ENCODE results near the gene ARHGAP18. TPM values are rescaled to one million over a fixed set of nuclear protein-coding genes. Genes with fewer than 3 reads are reported as not detected.

Gene ARHGAP18
- total RNA-seq, 1 donor, result 65.8 TPM

DNA sequence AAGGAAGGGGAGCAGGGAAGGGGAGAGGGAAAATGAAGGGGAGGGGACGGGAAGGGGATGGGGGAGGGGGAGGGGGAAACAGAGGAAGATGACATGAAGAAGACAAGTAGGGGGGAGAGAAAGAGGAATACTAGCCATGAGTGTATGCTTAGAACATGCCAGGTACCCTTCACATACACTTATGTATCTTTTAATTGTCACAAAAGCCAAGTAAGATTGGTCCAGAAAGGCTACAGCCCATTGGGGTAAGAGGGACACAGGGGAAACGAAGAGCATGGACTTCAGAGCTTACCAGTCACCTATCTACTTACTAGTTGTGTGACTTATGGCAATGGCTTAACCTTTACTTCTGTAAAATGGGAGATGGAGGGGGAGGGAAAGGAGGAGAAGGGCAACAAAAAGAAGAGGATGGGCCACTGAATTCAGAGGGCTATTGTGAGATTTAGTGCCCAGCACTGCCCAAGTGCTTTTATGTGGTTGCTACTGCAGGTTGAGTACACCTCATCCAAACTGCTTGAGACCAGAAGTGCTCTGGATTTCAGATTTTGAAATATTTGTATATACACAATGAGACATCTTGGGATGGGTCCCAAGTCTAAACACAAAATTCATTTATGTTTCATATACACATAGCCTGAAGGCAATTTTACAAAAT, 90.3 kb downstream of the ARHGAP18 start:
- no peak overlapping the region for H3K4me3 ChIP-seq (ENCODE audit: low read depth, low read length)
- TF ChIP-seq, protein P1, sequence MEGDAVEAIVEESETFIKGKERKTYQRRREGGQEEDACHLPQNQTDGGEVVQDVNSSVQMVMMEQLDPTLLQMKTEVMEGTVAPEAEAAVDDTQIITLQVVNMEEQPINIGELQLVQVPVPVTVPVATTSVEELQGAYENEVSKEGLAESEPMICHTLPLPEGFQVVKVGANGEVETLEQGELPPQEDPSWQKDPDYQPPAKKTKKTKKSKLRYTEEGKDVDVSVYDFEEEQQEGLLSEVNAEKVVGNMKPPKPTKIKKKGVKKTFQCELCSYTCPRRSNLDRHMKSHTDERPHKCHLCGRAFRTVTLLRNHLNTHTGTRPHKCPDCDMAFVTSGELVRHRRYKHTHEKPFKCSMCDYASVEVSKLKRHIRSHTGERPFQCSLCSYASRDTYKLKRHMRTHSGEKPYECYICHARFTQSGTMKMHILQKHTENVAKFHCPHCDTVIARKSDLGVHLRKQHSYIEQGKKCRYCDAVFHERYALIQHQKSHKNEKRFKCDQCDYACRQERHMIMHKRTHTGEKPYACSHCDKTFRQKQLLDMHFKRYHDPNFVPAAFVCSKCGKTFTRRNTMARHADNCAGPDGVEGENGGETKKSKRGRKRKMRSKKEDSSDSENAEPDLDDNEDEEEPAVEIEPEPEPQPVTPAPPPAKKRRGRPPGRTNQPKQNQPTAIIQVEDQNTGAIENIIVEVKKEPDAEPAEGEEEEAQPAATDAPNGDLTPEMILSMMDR (IDR thresholded peaks at IDR 0.05; ENCODE audit: insufficient read depth, low read length), result no peak
- no peak for DNase-seq (ENCODE audit: low read depth)

DNA sequence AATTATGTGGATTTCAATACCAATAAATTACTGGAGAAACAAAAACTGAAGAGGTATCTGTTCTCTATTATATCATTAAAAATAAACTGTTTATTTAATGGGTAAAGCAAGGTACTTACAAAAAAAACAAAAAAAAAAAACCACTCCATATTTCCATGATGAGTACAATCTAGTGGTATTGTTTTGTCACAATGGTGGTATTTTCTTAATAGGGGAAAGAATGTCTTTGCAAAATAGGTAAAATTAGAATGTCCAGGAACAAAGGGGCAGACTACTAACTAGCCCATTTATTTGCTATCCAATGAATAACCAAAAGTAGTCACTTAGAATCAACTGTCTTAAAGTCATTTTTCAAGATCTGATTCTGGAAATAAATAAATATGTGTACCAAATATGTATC, 92.0 kb downstream of the ARHGAP18 start:
- TF ChIP-seq, protein P1 (IDR thresholded peaks at IDR 0.05; ENCODE audit: insufficient read depth, low read length), result no peak
- peak; percentile 49 for DNase-seq (ENCODE audit: low read depth)

DNA sequence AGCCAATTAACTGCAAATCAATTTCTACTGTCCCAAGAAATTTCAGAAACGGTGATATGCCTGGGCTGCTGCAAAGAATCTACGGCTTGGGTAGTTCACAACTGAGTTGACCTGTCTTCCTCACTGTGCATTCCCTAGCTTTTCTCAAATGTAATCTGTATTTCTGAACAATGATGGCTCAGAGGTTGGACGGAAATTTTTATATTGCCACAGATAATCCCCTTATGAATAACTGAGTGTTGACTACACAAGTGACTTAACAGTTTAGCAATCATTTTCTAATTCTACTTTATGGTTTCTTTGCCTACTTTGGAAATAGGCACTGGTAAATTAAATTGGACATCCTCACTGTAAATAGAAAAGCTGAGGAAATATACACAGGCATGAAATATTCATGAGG, 94.5 kb downstream of the ARHGAP18 start:
- TF ChIP-seq, protein P1 (IDR thresholded peaks at IDR 0.05; ENCODE audit: insufficient read depth, low read length), result no peak
- DNase-seq (ENCODE audit: low read depth), result no peak
- no peak overlapping the region for H3K4me3 ChIP-seq (ENCODE audit: low read depth, low read length)

More for the DNA sequence above, 92.0 kb downstream of the ARHGAP18 start:
- no peak overlapping the region for H3K4me3 ChIP-seq (ENCODE audit: low read depth, low read length)

DNA sequence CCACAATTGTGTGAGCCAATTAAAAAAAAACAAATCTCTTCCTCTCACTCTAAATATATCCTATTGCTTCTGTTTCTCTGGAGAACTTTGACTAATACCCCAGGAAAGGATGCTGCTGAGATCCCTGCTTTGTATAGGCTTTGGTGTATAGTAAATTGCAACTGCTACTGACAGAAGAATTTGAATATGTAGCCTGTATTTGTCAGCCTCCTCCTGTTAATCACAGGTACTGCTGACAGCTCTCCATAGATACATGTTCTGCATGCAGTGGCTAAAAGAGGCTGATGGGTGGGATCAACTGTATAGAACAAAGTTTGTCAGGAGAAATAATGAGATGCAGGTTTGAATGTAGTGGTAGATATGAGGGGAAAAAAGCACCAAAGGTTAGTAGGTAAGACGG, 95.0 kb downstream of the ARHGAP18 start:
- H3K4me3 ChIP-seq (ENCODE audit: low read depth, low read length), result no peak overlapping the region
- TF ChIP-seq, protein P1 (IDR thresholded peaks at IDR 0.05; ENCODE audit: insufficient read depth, low read length), result no peak
- DNase-seq (ENCODE audit: low read depth), result no peak

DNA sequence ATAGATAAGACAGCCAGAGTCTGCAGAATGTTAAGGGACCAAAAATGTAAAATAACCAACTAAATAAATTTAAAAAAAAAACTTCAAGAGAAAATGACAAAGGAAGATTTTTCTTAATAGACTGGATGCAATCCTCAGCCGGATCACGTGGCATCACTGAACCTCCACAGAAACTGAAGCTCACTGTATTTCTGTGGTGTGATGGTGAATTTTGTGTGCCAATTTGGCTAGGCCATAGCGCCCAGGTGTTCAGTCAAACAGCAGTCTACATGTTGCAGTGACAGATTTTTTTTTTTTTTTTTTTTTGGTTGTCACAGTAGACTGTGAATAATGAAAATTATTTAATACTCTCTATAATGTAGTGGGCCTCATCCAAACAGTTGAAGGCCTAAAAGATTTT, 95.5 kb downstream of the ARHGAP18 start:
- no peak for DNase-seq (ENCODE audit: low read depth)
- H3K4me3 ChIP-seq (ENCODE audit: low read depth, low read length), result no peak overlapping the region
- TF ChIP-seq, protein P1 (IDR thresholded peaks at IDR 0.05; ENCODE audit: insufficient read depth, low read length), result no peak

DNA sequence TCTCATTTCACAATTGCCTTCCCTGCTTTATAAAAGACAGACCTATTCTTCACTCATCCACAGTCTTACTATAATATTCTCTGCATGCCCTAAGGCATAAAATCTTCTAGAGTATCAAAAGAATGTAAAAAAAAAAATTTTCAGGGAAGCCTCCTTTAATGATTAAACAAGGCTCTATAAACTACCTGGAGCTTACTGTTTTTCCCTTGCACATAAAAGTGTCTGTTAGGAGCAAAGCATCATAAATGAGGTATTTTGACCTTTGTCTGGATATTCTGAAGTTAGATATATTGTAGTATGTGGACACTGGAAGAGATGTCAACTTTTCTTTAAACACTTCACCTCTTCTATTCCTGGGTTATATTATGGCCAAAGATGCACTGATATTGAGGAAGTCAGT, 97.5 kb downstream of the ARHGAP18 start:
- TF ChIP-seq, protein P1 (IDR thresholded peaks at IDR 0.05; ENCODE audit: insufficient read depth, low read length), result no peak
- H3K4me3 ChIP-seq (ENCODE audit: low read depth, low read length), result no peak overlapping the region
- no peak for DNase-seq (ENCODE audit: low read depth)

DNA sequence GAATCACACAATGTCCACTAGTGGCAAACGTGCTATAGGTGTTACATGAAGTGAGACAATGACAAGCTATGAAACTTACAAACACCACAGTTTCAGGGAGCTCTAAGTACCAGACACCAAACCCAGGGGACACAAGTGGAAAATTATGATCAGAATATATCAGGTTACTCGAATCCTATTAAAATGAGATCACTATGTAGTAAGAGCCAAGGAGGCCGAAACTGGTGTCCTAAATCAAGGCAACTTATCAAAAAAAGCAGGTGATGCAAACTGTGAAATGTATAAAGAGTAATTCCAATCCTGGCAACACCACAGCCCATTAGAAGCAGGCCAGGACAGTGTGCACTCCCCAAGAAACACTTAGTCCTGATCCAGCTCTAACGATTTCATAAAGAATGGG, 100.3 kb downstream of the ARHGAP18 start:
- H3K4me3 ChIP-seq (ENCODE audit: low read depth, low read length), result no peak overlapping the region
- TF ChIP-seq, protein P1 (IDR thresholded peaks at IDR 0.05; ENCODE audit: insufficient read depth, low read length), result no peak
- peak; percentile 35 for DNase-seq (ENCODE audit: low read depth)
